ENCODE results near the gene CRYAB.
"Not testable (repeated sequence)": the region's sequence is repeated elsewhere in the genome, so short reads cannot be mapped to it uniquely, and the experiment has no call there.

CRYAB gene

DNA sequence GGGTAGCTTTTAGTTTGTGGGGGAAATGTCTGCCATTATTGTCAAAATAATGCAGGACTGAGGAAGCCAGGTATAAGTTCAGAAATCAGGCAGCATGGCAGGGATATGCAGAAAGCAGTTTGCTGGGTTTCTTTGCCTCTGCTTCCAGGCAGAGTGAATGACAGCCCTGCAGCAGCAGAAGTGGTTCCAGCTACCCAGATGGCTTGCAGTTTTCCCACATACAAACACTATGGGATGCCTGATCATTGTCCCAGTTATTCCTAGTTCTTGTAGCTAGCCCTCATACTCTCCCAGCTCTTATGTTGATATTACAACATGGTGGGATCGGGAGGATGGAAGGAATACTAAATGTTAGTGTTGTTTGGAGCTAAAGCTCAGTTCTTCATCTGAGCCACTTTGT, 22.7 kb upstream of the CRYAB start:
- Histone ChIP-seq H3K27ac (ENCODE audit: low read depth, low read length) (no peak overlapping the region), H3K4me3 (ENCODE audit: low read depth in 1 of 2, low read length in 2 of 2) (no peak overlapping the region), H3K9ac (ENCODE audit: low read depth in 1 of 2, low read length in 2 of 2) (no peak overlapping the region), H3K4me1 (ENCODE audit: control insufficient read depth in 1 of 2, insufficient read depth in 2 of 2, low read length in 2 of 2) (peaks cover 12 to 23% of the 10 kb centered on the region in 2 donors), H3K27me3 (ENCODE audit: control insufficient read depth in 1 of 2, insufficient read depth in 2 of 2, low read length in 2 of 2) (no peaks in the 10 kb centered on the region), H3K36me3 (ENCODE audit: control insufficient read depth in 1 of 2, insufficient read depth in 2 of 2, low read length in 2 of 2) (no peaks in the 10 kb centered on the region), H3K9me3 (ENCODE audit: control insufficient read depth in 1 of 2, low read length in 2 of 2) (no peaks in the 10 kb centered on the region)

DNA sequence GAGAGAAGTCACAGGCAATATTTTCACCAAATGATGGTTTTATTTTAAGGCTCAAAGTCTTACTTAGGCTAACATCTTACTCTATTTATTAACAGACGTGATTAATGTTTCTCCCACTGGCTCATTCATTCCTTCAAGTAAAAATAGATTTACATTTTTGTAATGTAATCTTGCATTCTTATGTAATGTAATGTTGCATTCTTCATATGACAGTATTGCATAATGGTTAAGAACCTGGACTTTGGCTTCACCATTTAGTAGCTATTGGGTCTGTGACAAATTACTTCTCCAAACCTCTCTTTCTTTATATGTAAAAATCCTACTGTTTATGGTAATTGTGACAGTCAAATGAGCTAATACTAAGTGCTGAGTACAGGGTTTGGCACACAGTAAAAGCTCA, 22.3 kb upstream of the CRYAB start:
- Histone ChIP-seq H3K9me3 (ENCODE audit: control insufficient read depth in 1 of 2, low read length in 2 of 2) (no peaks in the 10 kb centered on the region), H3K27me3 (ENCODE audit: control insufficient read depth in 1 of 2, insufficient read depth in 2 of 2, low read length in 2 of 2) (no peaks in the 10 kb centered on the region), H3K4me3 (ENCODE audit: low read depth in 1 of 2, low read length in 2 of 2) (no peak overlapping the region), H3K36me3 (ENCODE audit: control insufficient read depth in 1 of 2, insufficient read depth in 2 of 2, low read length in 2 of 2) (no peaks in the 10 kb centered on the region), H3K27ac (ENCODE audit: low read depth, low read length) (no peak overlapping the region), H3K4me1 (ENCODE audit: control insufficient read depth in 1 of 2, insufficient read depth in 2 of 2, low read length in 2 of 2) (peaks cover 12 to 19% of the 10 kb centered on the region in 2 donors), H3K9ac (ENCODE audit: low read depth in 1 of 2, low read length in 2 of 2) (no peak overlapping the region)

DNA sequence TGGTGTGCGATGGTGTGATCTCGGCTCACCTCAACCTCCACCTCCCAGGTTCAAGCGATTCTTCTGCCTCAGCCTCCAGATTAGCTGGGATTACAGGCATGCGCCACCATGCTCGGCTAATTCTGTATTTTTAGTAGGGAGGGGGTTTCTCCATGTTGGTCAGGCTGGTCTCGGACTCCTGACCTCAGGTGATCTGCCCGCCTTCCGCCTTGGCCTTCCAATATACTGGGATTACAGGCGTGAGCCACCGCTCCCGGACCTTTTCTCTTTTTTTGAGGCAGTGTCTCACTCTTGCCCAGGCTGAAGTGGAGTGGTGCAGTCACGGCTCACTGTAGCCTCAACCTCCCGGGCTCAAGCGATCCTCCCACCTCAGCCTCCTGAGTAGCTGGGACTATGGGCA, 21.6 kb upstream of the CRYAB start:
- H3K27me3 ChIP-seq (ENCODE audit: control insufficient read depth in 1 of 2, insufficient read depth in 2 of 2, low read length in 2 of 2); H3K36me3 ChIP-seq (ENCODE audit: control insufficient read depth in 1 of 2, insufficient read depth in 2 of 2, low read length in 2 of 2); H3K4me3 ChIP-seq (ENCODE audit: low read depth in 1 of 2, low read length in 2 of 2); H3K27ac ChIP-seq (ENCODE audit: low read depth, low read length); H3K9ac ChIP-seq (ENCODE audit: low read depth in 1 of 2, low read length in 2 of 2); H3K9me3 ChIP-seq (ENCODE audit: control insufficient read depth in 1 of 2, low read length in 2 of 2): not testable (repeated sequence)
- H3K4me1 ChIP-seq (ENCODE audit: control insufficient read depth in 1 of 2, insufficient read depth in 2 of 2, low read length in 2 of 2), result peaks cover 12 to 14% of the 10 kb centered on the region in 2 donors

- no peaks in the 10 kb centered on the region for H3K27me3 ChIP-seq (ENCODE audit: control insufficient read depth in 1 of 2, insufficient read depth in 2 of 2, low read length in 2 of 2)
- no peak overlapping the region for H3K9ac ChIP-seq (ENCODE audit: low read depth in 1 of 2, low read length in 2 of 2)
- no peaks in the 10 kb centered on the region for H3K9me3 ChIP-seq (ENCODE audit: control insufficient read depth in 1 of 2, low read length in 2 of 2)
- H3K4me1 ChIP-seq (ENCODE audit: control insufficient read depth in 1 of 2, insufficient read depth in 2 of 2, low read length in 2 of 2), result peaks cover 8 to 12% of the 10 kb centered on the region in 2 donors
- H3K4me3 ChIP-seq (ENCODE audit: low read depth in 1 of 2, low read length in 2 of 2), result no peak overlapping the region
- no peaks in the 10 kb centered on the region for H3K36me3 ChIP-seq (ENCODE audit: control insufficient read depth in 1 of 2, insufficient read depth in 2 of 2, low read length in 2 of 2)
- no peak overlapping the region for H3K27ac ChIP-seq (ENCODE audit: low read depth, low read length)
Measured at GRCh38 chr11:111932611-111932950, 21.0 kb upstream of the CRYAB start.

DNA sequence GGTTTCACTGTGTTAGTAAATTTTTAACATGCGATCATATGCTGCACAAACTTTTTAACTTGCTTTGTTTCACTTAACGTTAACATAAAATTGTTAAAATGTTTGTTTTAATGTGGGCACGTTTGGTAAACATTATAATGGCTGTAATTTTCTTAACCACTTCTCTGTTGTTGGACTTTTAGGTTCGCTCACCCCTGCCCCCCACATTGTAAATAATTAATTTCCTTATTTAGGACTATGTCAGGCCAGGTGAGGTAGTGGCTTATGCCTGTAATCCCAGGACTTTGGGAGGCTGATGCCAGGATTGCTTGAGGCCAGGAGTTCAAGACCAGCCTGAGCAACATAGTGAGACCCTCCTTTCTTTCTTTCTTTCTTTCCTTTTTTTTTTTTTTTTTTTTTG, 18.9 kb upstream of the CRYAB start:
- Histone ChIP-seq H3K4me3 (ENCODE audit: low read depth in 1 of 2, low read length in 2 of 2) (no peak overlapping the region), H3K36me3 (ENCODE audit: control insufficient read depth in 1 of 2, insufficient read depth in 2 of 2, low read length in 2 of 2) (no peaks in the 10 kb centered on the region), H3K9ac (ENCODE audit: low read depth in 1 of 2, low read length in 2 of 2) (no peak overlapping the region), H3K27ac (ENCODE audit: low read depth, low read length) (no peak overlapping the region), H3K9me3 (ENCODE audit: control insufficient read depth in 1 of 2, low read length in 2 of 2) (no peaks in the 10 kb centered on the region), H3K27me3 (ENCODE audit: control insufficient read depth in 1 of 2, insufficient read depth in 2 of 2, low read length in 2 of 2) (no peaks in the 10 kb centered on the region), H3K4me1 (ENCODE audit: control insufficient read depth in 1 of 2, insufficient read depth in 2 of 2, low read length in 2 of 2) (peaks cover 6 to 13% of the 10 kb centered on the region in 2 donors)

DNA sequence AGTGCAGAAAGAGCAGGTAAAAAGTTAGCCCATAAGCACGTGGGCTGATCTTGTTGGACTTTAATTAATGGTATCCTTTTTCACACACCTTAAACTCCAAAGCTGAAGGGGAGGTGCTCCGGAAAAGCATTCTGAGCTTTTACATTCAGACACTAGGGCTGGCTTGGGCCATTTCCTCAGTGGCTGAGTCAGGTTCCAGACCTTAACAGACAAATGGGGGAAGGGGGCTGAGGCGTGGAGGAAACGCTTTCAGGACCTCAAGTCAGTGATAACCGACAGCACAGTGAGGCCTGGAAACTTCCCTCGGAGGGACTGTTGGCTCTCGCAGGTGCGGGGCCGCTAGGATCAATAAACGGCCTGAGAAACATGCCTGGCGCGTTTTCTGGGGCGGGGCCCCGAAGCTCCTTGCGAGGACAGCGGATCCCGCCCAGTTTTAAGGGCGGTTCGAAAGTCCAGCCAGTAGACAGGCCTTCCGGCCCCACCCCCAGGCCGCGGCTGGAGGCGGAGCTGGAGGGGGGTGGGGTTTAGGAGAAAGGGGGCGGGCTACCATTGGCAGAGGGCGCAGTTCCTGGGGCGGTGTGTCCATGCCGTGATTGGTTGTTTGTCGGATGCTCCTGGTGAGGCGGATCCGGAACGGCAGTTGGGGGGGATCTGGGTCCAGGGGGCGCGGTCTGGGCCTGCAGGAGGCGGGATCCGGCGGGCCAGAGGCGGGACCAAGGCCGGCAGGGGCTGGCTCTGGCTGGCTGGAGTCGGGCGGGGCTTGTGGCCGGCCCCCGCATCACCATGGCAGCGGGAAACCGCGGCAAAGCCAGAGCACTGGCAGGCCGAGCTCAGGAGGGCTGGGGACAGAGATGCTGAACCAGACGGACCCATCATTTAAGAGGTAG, 15.2 kb upstream of the CRYAB start:
- H3K4me3 ChIP-seq (ENCODE audit: low read depth in 1 of 2, low read length in 2 of 2), result peak overlapping the region; percentile 68 to 73
- peaks cover 13 to 15% of the 10 kb centered on the region in 2 donors for H3K4me1 ChIP-seq (ENCODE audit: control insufficient read depth in 1 of 2, insufficient read depth in 2 of 2, low read length in 2 of 2)
- peak overlapping the region; percentile 89 for H3K27ac ChIP-seq (ENCODE audit: low read depth, low read length)
- no peaks in the 10 kb centered on the region for H3K27me3 ChIP-seq (ENCODE audit: control insufficient read depth in 1 of 2, insufficient read depth in 2 of 2, low read length in 2 of 2)
- H3K9me3 ChIP-seq (ENCODE audit: control insufficient read depth in 1 of 2, low read length in 2 of 2), result no peaks in the 10 kb centered on the region
- no peaks in the 10 kb centered on the region for H3K36me3 ChIP-seq (ENCODE audit: control insufficient read depth in 1 of 2, insufficient read depth in 2 of 2, low read length in 2 of 2)
- peak overlapping the region; percentile 62 to 63 for H3K9ac ChIP-seq (ENCODE audit: low read depth in 1 of 2, low read length in 2 of 2)

DNA sequence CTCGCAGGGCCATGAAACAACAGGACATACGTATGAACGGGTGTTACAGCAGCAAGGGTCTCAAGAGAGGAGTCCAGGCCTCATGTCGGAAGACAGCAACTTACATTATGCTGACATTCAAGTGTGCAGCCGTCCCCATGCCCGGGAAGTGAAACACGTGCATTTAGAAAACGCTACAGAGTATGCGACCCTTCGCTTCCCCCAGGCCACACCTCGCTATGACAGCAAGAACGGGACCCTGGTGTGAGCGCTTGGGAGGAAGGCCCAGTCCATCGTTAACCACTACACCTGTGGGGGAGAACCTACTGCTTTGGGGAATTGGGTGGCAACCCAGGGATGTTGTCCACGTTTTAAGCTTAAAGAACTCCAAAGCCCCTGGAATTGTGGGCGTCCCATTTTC, 14.4 kb upstream of the CRYAB start:
- Histone ChIP-seq H3K27me3 (ENCODE audit: control insufficient read depth in 1 of 2, insufficient read depth in 2 of 2, low read length in 2 of 2) (no peaks in the 10 kb centered on the region), H3K27ac (ENCODE audit: low read depth, low read length) (peak overlapping the region; percentile 89), H3K9ac (ENCODE audit: low read depth in 1 of 2, low read length in 2 of 2) (peak overlapping the region; percentile 62 to 63), H3K9me3 (ENCODE audit: control insufficient read depth in 1 of 2, low read length in 2 of 2) (no peaks in the 10 kb centered on the region), H3K4me3 (ENCODE audit: low read depth in 1 of 2, low read length in 2 of 2) (peak overlapping the region; percentile 63 to 73), H3K36me3 (ENCODE audit: control insufficient read depth in 1 of 2, insufficient read depth in 2 of 2, low read length in 2 of 2) (no peaks in the 10 kb centered on the region), H3K4me1 (ENCODE audit: control insufficient read depth in 1 of 2, insufficient read depth in 2 of 2, low read length in 2 of 2) (peaks cover 13 to 15% of the 10 kb centered on the region in 2 donors)

- Histone ChIP-seq H3K4me1 (ENCODE audit: control insufficient read depth in 1 of 2, insufficient read depth in 2 of 2, low read length in 2 of 2) (peaks cover 18 to 19% of the 10 kb centered on the region in 2 donors), H3K4me3 (ENCODE audit: low read depth in 1 of 2, low read length in 2 of 2) (no peak overlapping the region)
Measured at GRCh38 chr11:111923951-111924350, 12.4 kb upstream of the CRYAB start.

DNA sequence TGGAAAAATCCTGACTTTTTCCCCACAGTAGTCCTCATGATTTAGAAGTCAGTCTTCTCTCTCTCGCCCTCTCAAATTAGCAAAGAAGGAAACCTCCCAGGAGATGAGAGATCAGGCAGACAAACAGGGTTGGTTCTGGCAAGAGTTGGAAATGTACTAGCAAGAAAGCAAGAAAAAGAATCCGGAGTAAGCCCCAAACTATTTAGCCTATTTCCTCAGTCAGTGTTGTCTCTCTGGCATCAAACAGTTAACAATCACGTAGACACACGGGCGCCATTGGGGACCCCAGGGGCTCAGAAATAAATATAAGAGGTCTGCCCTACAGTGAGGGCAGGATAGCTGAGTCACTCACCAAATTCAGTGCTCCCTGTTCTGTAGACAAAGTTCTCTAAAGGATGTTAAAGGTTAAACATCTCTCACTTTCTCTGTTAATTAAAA, 11.8 kb upstream of the CRYAB start:
- Histone ChIP-seq H3K4me3 (ENCODE audit: low read depth in 1 of 2, low read length in 2 of 2) (no peak overlapping the region), H3K27ac (ENCODE audit: low read depth, low read length) (peak overlapping the region; percentile 35), H3K9me3 (ENCODE audit: control insufficient read depth in 1 of 2, low read length in 2 of 2) (no peaks in the 10 kb centered on the region), H3K27me3 (ENCODE audit: control insufficient read depth in 1 of 2, insufficient read depth in 2 of 2, low read length in 2 of 2) (no peaks in the 10 kb centered on the region), H3K9ac (ENCODE audit: low read depth in 1 of 2, low read length in 2 of 2) (no peak overlapping the region), H3K4me1 (ENCODE audit: control insufficient read depth in 1 of 2, insufficient read depth in 2 of 2, low read length in 2 of 2) (peaks cover 19% of the 10 kb centered on the region in 2 donors), H3K36me3 (ENCODE audit: control insufficient read depth in 1 of 2, insufficient read depth in 2 of 2, low read length in 2 of 2) (no peaks in the 10 kb centered on the region)

More at GRCh38 chr11:111923951-111924350, 12.4 kb upstream of the CRYAB start:
- no peaks in the 10 kb centered on the region for H3K27me3 ChIP-seq (ENCODE audit: control insufficient read depth in 1 of 2, insufficient read depth in 2 of 2, low read length in 2 of 2)
- H3K27ac ChIP-seq (ENCODE audit: low read depth, low read length), result peak overlapping the region; percentile 46
- no peaks in the 10 kb centered on the region for H3K36me3 ChIP-seq (ENCODE audit: control insufficient read depth in 1 of 2, insufficient read depth in 2 of 2, low read length in 2 of 2)
- H3K9ac ChIP-seq (ENCODE audit: low read depth in 1 of 2, low read length in 2 of 2), result no peak overlapping the region
- no peaks in the 10 kb centered on the region for H3K9me3 ChIP-seq (ENCODE audit: control insufficient read depth in 1 of 2, low read length in 2 of 2)

DNA sequence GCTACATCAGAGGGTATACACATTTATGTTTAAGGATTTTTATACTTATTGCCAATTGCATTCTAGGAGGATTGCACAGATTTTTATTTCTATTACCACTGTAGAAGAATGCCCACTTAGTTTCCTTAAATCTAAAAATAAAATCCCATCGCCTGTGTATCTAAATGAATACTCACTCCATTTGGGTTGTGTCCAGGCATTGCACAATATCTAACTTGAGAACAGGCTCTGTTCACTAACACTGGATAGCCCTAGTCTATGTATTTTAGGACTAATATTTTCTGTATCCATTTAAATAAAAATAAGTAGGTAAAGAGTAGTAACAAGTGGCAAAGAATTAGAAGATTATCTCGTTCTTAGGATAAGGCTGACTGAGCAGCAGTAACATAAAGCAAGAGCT, 11.2 kb upstream of the CRYAB start:
- H3K4me1 ChIP-seq (ENCODE audit: control insufficient read depth in 1 of 2, insufficient read depth in 2 of 2, low read length in 2 of 2), result peaks cover 20 to 24% of the 10 kb centered on the region in 2 donors
- no peaks in the 10 kb centered on the region for H3K9me3 ChIP-seq (ENCODE audit: control insufficient read depth in 1 of 2, low read length in 2 of 2)
- H3K27me3 ChIP-seq (ENCODE audit: control insufficient read depth in 1 of 2, insufficient read depth in 2 of 2, low read length in 2 of 2), result no peaks in the 10 kb centered on the region
- H3K9ac ChIP-seq (ENCODE audit: low read depth in 1 of 2, low read length in 2 of 2), result no peak overlapping the region
- peak overlapping the region; percentile 35 for H3K27ac ChIP-seq (ENCODE audit: low read depth, low read length)
- no peak overlapping the region for H3K4me3 ChIP-seq (ENCODE audit: low read depth in 1 of 2, low read length in 2 of 2)
- no peaks in the 10 kb centered on the region for H3K36me3 ChIP-seq (ENCODE audit: control insufficient read depth in 1 of 2, insufficient read depth in 2 of 2, low read length in 2 of 2)

Data from duodenal mucosa (tissue), 2 donors.